ENCODE measurements around the gene PGBD5. TPM values are rescaled to one million over a fixed set of nuclear protein-coding genes. Genes with fewer than 3 reads are reported as not detected.

The PGBD5 gene
- polyA plus RNA-seq, 1 of the 3 experiments (the other 2 are of a cell fraction): 0.15 TPM

DNA sequence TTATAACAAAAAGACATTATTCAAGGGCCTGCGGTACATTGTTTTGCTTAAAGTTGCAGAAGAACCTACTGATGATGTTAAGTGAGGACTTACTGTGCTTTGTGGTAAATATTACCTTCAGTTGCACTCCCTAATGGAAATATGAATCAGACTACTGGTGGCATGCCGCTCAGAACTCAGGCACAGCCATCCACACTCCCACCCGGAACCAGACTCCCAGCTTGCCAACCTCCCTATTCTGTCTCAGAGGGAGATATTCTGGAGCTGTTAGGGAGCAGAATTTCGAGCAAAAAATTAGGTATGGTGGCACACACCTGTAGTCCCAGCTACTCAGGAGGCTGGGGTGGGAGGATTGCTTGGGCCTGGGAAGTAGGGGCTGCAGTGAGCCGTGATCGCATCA is 13.1 kb downstream of the PGBD5 start:
- Histone ChIP-seq H3K4me1 (ENCODE audit: control insufficient read depth in 1 of 2, insufficient read depth in 2 of 2, low read depth in 1 of 2, low read length in 1 of 2) (peaks cover 0 to 32% of the 10 kb centered on the region in 2 experiments; a peak in 2 of 4 replicates), H3K9me3 (no peaks in the 10 kb centered on the region), H3K27ac (ENCODE audit: low read depth in 2 of 2, low read length in 1 of 2) (no peak overlapping the region), H3K36me3 (replicated peaks in 1 of 2; ENCODE audit: control insufficient read depth in 1 of 2, insufficient read depth in 2 of 2, low read length in 1 of 2) (no peaks in the 10 kb centered on the region), H3K4me3 (ENCODE audit: low read depth in 2 of 2, low read length in 1 of 2) (no peak overlapping the region), H3F3A (replicated peaks; ENCODE audit: insufficient read depth) (no peaks in the 10 kb centered on the region), H3K27me3 (ENCODE audit: insufficient read depth) (no peaks in the 10 kb centered on the region), H4K20me1 (ENCODE audit: insufficient read depth) (no peaks in the 10 kb centered on the region), H3K4me2 (no peak overlapping the region), H3K79me2 (ENCODE audit: insufficient read depth) (no peaks in the 10 kb centered on the region), H3K9me2 (no peaks in the 10 kb centered on the region), H2AFZ (ENCODE audit: low read depth) (no peak overlapping the region), H3K9ac (no peak overlapping the region)
- CTCF ChIA-PET: no interaction called here
- WGBS (ENCODE audit: low lambda C conversion rate): 46% methylated on average over 6 of the region's 6 CpGs
- TF ChIP-seq SIN3A (IDR thresholded peaks at IDR 0.05; ENCODE audit: borderline replicate concordance, low read depth, low read length) (no peak), YY1 (IDR thresholded peaks at IDR 0.05; ENCODE audit: low read depth) (no peak)
- TF ChIP-seq, protein P1, sequence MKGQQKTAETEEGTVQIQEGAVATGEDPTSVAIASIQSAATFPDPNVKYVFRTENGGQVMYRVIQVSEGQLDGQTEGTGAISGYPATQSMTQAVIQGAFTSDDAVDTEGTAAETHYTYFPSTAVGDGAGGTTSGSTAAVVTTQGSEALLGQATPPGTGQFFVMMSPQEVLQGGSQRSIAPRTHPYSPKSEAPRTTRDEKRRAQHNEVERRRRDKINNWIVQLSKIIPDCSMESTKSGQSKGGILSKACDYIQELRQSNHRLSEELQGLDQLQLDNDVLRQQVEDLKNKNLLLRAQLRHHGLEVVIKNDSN (IDR thresholded peaks at IDR 0.05; ENCODE audit: borderline replicate concordance, low read depth): no peak
- TF ChIP-seq, protein P2, sequence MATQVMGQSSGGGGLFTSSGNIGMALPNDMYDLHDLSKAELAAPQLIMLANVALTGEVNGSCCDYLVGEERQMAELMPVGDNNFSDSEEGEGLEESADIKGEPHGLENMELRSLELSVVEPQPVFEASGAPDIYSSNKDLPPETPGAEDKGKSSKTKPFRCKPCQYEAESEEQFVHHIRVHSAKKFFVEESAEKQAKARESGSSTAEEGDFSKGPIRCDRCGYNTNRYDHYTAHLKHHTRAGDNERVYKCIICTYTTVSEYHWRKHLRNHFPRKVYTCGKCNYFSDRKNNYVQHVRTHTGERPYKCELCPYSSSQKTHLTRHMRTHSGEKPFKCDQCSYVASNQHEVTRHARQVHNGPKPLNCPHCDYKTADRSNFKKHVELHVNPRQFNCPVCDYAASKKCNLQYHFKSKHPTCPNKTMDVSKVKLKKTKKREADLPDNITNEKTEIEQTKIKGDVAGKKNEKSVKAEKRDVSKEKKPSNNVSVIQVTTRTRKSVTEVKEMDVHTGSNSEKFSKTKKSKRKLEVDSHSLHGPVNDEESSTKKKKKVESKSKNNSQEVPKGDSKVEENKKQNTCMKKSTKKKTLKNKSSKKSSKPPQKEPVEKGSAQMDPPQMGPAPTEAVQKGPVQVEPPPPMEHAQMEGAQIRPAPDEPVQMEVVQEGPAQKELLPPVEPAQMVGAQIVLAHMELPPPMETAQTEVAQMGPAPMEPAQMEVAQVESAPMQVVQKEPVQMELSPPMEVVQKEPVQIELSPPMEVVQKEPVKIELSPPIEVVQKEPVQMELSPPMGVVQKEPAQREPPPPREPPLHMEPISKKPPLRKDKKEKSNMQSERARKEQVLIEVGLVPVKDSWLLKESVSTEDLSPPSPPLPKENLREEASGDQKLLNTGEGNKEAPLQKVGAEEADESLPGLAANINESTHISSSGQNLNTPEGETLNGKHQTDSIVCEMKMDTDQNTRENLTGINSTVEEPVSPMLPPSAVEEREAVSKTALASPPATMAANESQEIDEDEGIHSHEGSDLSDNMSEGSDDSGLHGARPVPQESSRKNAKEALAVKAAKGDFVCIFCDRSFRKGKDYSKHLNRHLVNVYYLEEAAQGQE (IDR thresholded peaks at IDR 0.05; ENCODE audit: low read depth, low read length): no peak
- POLR2A ChIA-PET: no interaction called here
- no peak for DNase-seq

DNA sequence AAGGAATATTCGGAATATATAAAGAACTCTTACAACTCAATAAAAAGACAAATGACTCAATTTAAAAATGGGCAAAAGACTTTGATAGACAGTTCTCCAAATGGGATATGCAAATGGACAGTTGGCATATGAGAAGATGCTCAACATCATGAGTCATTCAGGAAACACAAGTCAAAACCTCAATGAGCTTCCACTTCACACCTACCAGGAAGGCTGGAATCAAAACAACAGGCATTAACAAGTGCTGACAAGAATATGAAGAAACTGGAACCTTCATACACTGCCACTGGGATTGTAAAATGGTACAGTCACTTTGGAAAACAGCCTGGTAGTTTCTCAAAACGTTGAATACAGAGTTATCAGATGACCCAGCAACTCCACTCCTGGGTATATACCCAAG is 17.2 kb downstream of the PGBD5 start:
- no peaks in the 10 kb centered on the region for H4K20me1 ChIP-seq (ENCODE audit: insufficient read depth)
- H3K9ac ChIP-seq: no peak overlapping the region
- DNase-seq: no peak
- H3K4me1 ChIP-seq (ENCODE audit: control insufficient read depth in 1 of 2, insufficient read depth in 2 of 2, low read depth in 1 of 2, low read length in 1 of 2): peaks cover 0 to 3% of the 10 kb centered on the region in 2 experiments; a peak in 1 of 4 replicates
- CTCF ChIA-PET: no interaction called here
- TF ChIP-seq, protein P3, sequence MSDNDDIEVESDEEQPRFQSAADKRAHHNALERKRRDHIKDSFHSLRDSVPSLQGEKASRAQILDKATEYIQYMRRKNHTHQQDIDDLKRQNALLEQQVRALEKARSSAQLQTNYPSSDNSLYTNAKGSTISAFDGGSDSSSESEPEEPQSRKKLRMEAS (IDR thresholded peaks at IDR 0.05; ENCODE audit: low read depth): no peak
- no peak for TF ChIP-seq RXRA (IDR thresholded peaks at IDR 0.05; ENCODE audit: borderline replicate concordance, low read depth)
- TF ChIP-seq, protein P4, sequence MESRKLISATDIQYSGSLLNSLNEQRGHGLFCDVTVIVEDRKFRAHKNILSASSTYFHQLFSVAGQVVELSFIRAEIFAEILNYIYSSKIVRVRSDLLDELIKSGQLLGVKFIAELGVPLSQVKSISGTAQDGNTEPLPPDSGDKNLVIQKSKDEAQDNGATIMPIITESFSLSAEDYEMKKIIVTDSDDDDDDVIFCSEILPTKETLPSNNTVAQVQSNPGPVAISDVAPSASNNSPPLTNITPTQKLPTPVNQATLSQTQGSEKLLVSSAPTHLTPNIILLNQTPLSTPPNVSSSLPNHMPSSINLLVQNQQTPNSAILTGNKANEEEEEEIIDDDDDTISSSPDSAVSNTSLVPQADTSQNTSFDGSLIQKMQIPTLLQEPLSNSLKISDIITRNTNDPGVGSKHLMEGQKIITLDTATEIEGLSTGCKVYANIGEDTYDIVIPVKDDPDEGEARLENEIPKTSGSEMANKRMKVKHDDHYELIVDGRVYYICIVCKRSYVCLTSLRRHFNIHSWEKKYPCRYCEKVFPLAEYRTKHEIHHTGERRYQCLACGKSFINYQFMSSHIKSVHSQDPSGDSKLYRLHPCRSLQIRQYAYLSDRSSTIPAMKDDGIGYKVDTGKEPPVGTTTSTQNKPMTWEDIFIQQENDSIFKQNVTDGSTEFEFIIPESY (IDR thresholded peaks at IDR 0.05; ENCODE audit: borderline replicate concordance, low read depth): no peak
- TF ChIP-seq, protein P5, sequence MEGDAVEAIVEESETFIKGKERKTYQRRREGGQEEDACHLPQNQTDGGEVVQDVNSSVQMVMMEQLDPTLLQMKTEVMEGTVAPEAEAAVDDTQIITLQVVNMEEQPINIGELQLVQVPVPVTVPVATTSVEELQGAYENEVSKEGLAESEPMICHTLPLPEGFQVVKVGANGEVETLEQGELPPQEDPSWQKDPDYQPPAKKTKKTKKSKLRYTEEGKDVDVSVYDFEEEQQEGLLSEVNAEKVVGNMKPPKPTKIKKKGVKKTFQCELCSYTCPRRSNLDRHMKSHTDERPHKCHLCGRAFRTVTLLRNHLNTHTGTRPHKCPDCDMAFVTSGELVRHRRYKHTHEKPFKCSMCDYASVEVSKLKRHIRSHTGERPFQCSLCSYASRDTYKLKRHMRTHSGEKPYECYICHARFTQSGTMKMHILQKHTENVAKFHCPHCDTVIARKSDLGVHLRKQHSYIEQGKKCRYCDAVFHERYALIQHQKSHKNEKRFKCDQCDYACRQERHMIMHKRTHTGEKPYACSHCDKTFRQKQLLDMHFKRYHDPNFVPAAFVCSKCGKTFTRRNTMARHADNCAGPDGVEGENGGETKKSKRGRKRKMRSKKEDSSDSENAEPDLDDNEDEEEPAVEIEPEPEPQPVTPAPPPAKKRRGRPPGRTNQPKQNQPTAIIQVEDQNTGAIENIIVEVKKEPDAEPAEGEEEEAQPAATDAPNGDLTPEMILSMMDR (IDR thresholded peaks at IDR 0.05): no peak
- TF ChIP-seq MEF2A (IDR thresholded peaks at IDR 0.05; ENCODE audit: borderline replicate concordance, low read depth): no peak
- TF ChIP-seq, protein P6, sequence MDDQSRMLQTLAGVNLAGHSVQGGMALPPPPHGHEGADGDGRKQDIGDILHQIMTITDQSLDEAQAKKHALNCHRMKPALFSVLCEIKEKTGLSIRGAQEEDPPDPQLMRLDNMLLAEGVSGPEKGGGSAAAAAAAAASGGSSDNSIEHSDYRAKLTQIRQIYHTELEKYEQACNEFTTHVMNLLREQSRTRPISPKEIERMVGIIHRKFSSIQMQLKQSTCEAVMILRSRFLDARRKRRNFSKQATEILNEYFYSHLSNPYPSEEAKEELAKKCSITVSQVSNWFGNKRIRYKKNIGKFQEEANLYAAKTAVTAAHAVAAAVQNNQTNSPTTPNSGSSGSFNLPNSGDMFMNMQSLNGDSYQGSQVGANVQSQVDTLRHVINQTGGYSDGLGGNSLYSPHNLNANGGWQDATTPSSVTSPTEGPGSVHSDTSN (IDR thresholded peaks at IDR 0.05): no peak
- TF ChIP-seq GABPA (IDR thresholded peaks at IDR 0.05; ENCODE audit: low read depth): no peak
- TF ChIP-seq, protein P7, sequence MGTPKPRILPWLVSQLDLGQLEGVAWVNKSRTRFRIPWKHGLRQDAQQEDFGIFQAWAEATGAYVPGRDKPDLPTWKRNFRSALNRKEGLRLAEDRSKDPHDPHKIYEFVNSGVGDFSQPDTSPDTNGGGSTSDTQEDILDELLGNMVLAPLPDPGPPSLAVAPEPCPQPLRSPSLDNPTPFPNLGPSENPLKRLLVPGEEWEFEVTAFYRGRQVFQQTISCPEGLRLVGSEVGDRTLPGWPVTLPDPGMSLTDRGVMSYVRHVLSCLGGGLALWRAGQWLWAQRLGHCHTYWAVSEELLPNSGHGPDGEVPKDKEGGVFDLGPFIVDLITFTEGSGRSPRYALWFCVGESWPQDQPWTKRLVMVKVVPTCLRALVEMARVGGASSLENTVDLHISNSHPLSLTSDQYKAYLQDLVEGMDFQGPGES (IDR thresholded peaks at IDR 0.05; ENCODE audit: low read depth, low read length): no peak
- no peak for TF ChIP-seq CHD2 (IDR thresholded peaks at IDR 0.05; ENCODE audit: low read length, partially characterized antibody)
- no peak overlapping the region for H3K4me3 ChIP-seq (ENCODE audit: low read depth in 2 of 2, low read length in 1 of 2)
- no peaks in the 10 kb centered on the region for H3F3A ChIP-seq (replicated peaks; ENCODE audit: insufficient read depth)
- WGBS (ENCODE audit: low lambda C conversion rate): 16% methylated on average over 2 of the region's 2 CpGs
- H3K36me3 ChIP-seq (replicated peaks in 1 of 2; ENCODE audit: control insufficient read depth in 1 of 2, insufficient read depth in 2 of 2, low read length in 1 of 2): no peaks in the 10 kb centered on the region
- H3K27ac ChIP-seq (ENCODE audit: low read depth in 2 of 2, low read length in 1 of 2): no peak overlapping the region
- POLR2A ChIA-PET: no interaction called here
- no peaks in the 10 kb centered on the region for H3K79me2 ChIP-seq (ENCODE audit: insufficient read depth)
- no peaks in the 10 kb centered on the region for H3K9me2 ChIP-seq
- H2AFZ ChIP-seq (ENCODE audit: low read depth): no peak overlapping the region
- no peaks in the 10 kb centered on the region for H3K9me3 ChIP-seq
- no peaks in the 10 kb centered on the region for H3K27me3 ChIP-seq (ENCODE audit: insufficient read depth)
- H3K4me2 ChIP-seq: no peak overlapping the region

Data from SK-N-SH (cell line).